Psoas muscle (tissue), 8 donors: ENCODE results near the gene CCDC78. TPM values are rescaled to one million over a fixed set of nuclear protein-coding genes. Genes with fewer than 3 reads are reported as not detected.

Experiments used
- ATAC-seq, 4 donors: fragments of 200-7000 bp; cut with Tn5 transposase; one replicate each; pipeline ENCODE4 v1.9.1; 2020; ENCODE audit warnings: moderate library complexity in 3 of 4, mild to moderate bottlenecking in 2 of 4
- DNase-seq, 2 donors: peaks; one replicate each; pipeline ENCODE4 v3.0.0-alpha.2; 2020
- H3K27ac ChIP-seq: fragments of 200-600 bp; one replicate; pipeline ENCODE4 v1.8.0; 2022
- H3K27me3 ChIP-seq, 3 donors: fragments of 200-600 bp in 1 of 3; one replicate each; pipeline versions ENCODE4 v1.6.1 to v1.8.0; 2013 to 2022; ENCODE audit warnings: low read length in 2 of 3, mild to moderate bottlenecking in 2 of 3, moderate library complexity in 1 of 3; ENCODE audit not compliant: insufficient read depth in 3 of 3
- H3K36me3 ChIP-seq, 2 donors: fragments of 200-600 bp in 1 of 2; one replicate each; pipeline versions ENCODE4 v1.6.1 to v1.8.0; 2013 to 2022; ENCODE audit warnings: low read depth in 1 of 2, mild to moderate bottlenecking in 1 of 2, moderate library complexity in 1 of 2; ENCODE audit not compliant: insufficient read depth in 1 of 2
- H3K4me1 ChIP-seq: fragments of 200-600 bp; one replicate; pipeline ENCODE4 v1.8.0; 2022
- H3K4me3 ChIP-seq: fragments of 200-600 bp; one replicate; pipeline ENCODE4 v1.8.0; 2022; ENCODE audit warnings: mild to moderate bottlenecking
- H3K9me3 ChIP-seq: fragments of 200-600 bp; one replicate; pipeline ENCODE4 v1.8.0; 2022
- CTCF ChIP-seq: fragments of 200-600 bp; IDR thresholded peaks from one replicate; pipeline ENCODE4 v1.8.0; 2022; ENCODE audit warnings: antibody characterized with exemption
- WGBS, 3 donors: extraction: QIAGEN DNeasy Blood & Tissue Kit; methylation state at CpG; one replicate each; pipeline versions ENCODE4 v1.1.6 to v1.1.7; 2013; 5-methylcytosine and 5-hydroxymethylcytosine counted together
- intact Hi-C, 2 donors: fragments of 100-400 bp; cut with DNase I; formaldehyde crosslinking; loops; one replicate each; pipeline versions ENCODE4 v1.11.0 to v1.14.2; 2022
- long read RNA-seq, 2 donors: library from polyadenylated mRNA; unstranded; transcript quantifications; one replicate each; pipeline ENCODE4 v2.0.0, GENCODE V29; 2021
- polyA plus RNA-seq, 3 donors: library from polyadenylated mRNA; stranded (reverse); fragments of 200-250 nt; gene quantifications; one replicate each; pipeline ENCODE4 v1.2.3, GENCODE V29; 2013
- total RNA-seq, 4 donors: library from RNA; stranded (reverse); fragmentation: NEBNext Ultra II Directional in 2 of 4; extraction: Animal tissue kit (Norgen Biotek cat#: 25700) in 2 of 4; gene quantifications; one replicate each; pipeline versions ENCODE4 v1.2.1 to v1.2.4, GENCODE V29; 2021 to 2023
- donor health status: healthy with polysubstance abuse.
- donor health status: DM: no; HTN: no; CAD: no; lungs with moderate emphysema.
- donor health status: Bipolar disorder and iron deficiency.
- donor health status: healthy.
- donor health status: DM: yes; HTN: yes; CAD: no.
- donor health status: DM: no; HTN: no; CAD: no.
- donor health status: DM: no; HTN: no; CAD: no.
- donor health status: DM: yes; HTN: yes; CAD: no.

The CCDC78 gene
- total RNA-seq (under 1 TPM in 1 of 4 donors, not detected in 3; 0.11 TPM), polyA plus RNA-seq (under 1 TPM in 2 of 3 donors, not detected in 1; 0.12 to 0.16 TPM)
- long read RNA-seq, donor 1: 0 reads
- long read RNA-seq, donor 2: 0 reads

GRCh38 chr16:726438-727290 lies at the start of gene CCDC78, which contains the start of gene HAGHL:
Gene CCDC78, minus strand, starts transcription at chr16:726443. Its CDS starts 76 bp downstream, at chr16:726367.
Gene HAGHL, plus strand, starts transcription at chr16:727106. Its CDS starts 404 bp downstream, at chr16:727510.
- ATAC-seq: peak in 3 of 4 donors; percentile 16 to 33 (median 26)
- Histone ChIP-seq H3K9me3 (no peaks in the 10 kb centered on the region), H3K4me3 (peak within 1 kb of the TSS; percentile 61), H3K27ac (no peak within 1 kb of the TSS), H3K36me3 (peaks cover 0 to 29% of the 10 kb centered on the region in 2 donors), H3K27me3 (peaks cover 0 to 40% (median 19%) of the 10 kb centered on the region in 3 donors), H3K4me1 (peaks cover 15% of the 10 kb centered on the region)
- WGBS, 3 donors: 1 to 3% (median 2%) methylated on average over 50 to 88 of the region's 88 CpGs
- no peak for TF ChIP-seq CTCF
- intact Hi-C loops: no loop called here
- DNase-seq: peak in 1 of 2 donors; percentile 62

GRCh38 chr16:775236-775796 lies 49.1 kb upstream of the CCDC78 start:
- Histone ChIP-seq H3K4me1 (no peaks in the 10 kb centered on the region), H3K9me3 (no peaks in the 10 kb centered on the region), H3K27ac (no peak overlapping the region), H3K27me3 (peaks cover 0 to 44% (median 14%) of the 10 kb centered on the region in 3 donors), H3K4me3 (no peak overlapping the region), H3K36me3 (no peaks in the 10 kb centered on the region)
- WGBS, 3 donors: 66 to 76% (median 69%) methylated on average over 32 to 36 of the region's 36 CpGs
- DNase-seq (no peak), ATAC-seq (peak in 1 of 4 donors; percentile 27)
- intact Hi-C loops: no loop called here
- TF ChIP-seq CTCF: no peak

- Histone ChIP-seq H3K27ac (no peak overlapping the region), H3K27me3 (peaks cover 0 to 34% (median 11%) of the 10 kb centered on the region in 3 donors), H3K4me1 (no peaks in the 10 kb centered on the region), H3K9me3 (no peaks in the 10 kb centered on the region), H3K4me3 (no peak overlapping the region), H3K36me3 (no peaks in the 10 kb centered on the region)
- no peak for TF ChIP-seq CTCF
- DNase-seq (peak in 1 of 2 donors; percentile 7), ATAC-seq (no peak)
- intact Hi-C loops: no loop called here
- 72 to 73% (median 72%) methylated on average over 42 to 46 of the region's 46 CpGs for WGBS, 3 donors
These were observed 48.1 kb upstream of the CCDC78 start for GRCh38 chr16:774086-775001.

- Histone ChIP-seq H3K36me3 (no peaks in the 10 kb centered on the region), H3K27me3 (peaks cover 0 to 30% (median 10%) of the 10 kb centered on the region in 3 donors), H3K4me3 (no peak overlapping the region), H3K4me1 (no peaks in the 10 kb centered on the region), H3K27ac (no peak overlapping the region), H3K9me3 (no peaks in the 10 kb centered on the region)
- DNase-seq (peak in 1 of 2 donors; percentile 12), ATAC-seq (no peak)
- 76 to 78% (median 77%) methylated on average over 18 of the region's 18 CpGs for WGBS, 3 donors
- TF ChIP-seq CTCF: no peak
- intact Hi-C loops: no loop called here
These were observed 46.7 kb upstream of the CCDC78 start for GRCh38 chr16:772959-773358.
